Ureter (tissue), 1 donor: ENCODE data around the gene BCAS3. TPM values are rescaled to one million over a fixed set of nuclear protein-coding genes. Genes with fewer than 3 reads are reported as not detected.
"Not testable (repeated sequence)": the region's sequence is repeated elsewhere in the genome, so short reads cannot be mapped to it uniquely, and the experiment has no call there.

Experiments used
- DNase-seq: peaks from one replicate; pipeline ENCODE4 v3.0.0-alpha.2; 2020; ENCODE audit warnings: low spot score
- total RNA-seq: library from RNA; stranded (reverse); gene quantifications from one replicate; pipeline ENCODE4 v1.2.4, GENCODE V29; 2023
- donor health status: DM: yes; HTN: yes; CAD: no.

BCAS3 gene
- total RNA-seq, 1 donor from 2014 or later = 57.9 TPM

- DNase-seq = not testable (repeated sequence)
These were observed 209.3 kb downstream of the BCAS3 start for GRCh38 chr17:60886731-60887613.

- DNase-seq = no peak
These were observed 210.0 kb downstream of the BCAS3 start for GRCh38 chr17:60887614-60888028.

GRCh38 chr17:60888812-60889709 is 211.4 kb downstream of the BCAS3 start:
- no peak for DNase-seq

GRCh38 chr17:60891149-60891548 is 213.5 kb downstream of the BCAS3 start:
- DNase-seq = no peak

- DNase-seq = no peak
These were observed 215.8 kb downstream of the BCAS3 start for GRCh38 chr17:60893475-60893874.

GRCh38 chr17:60896996-60897395 is 219.3 kb downstream of the BCAS3 start:
- DNase-seq = no peak

GRCh38 chr17:60899115-60899514 is 221.5 kb downstream of the BCAS3 start:
- DNase-seq = no peak

GRCh38 chr17:60900688-60901087 is 223.0 kb downstream of the BCAS3 start:
- no peak for DNase-seq

- no peak for DNase-seq
These were observed 223.6 kb downstream of the BCAS3 start for GRCh38 chr17:60901242-60901641.

GRCh38 chr17:60901806-60902205 is 224.2 kb downstream of the BCAS3 start:
- DNase-seq = no peak

- DNase-seq = no peak
These were observed 224.7 kb downstream of the BCAS3 start for GRCh38 chr17:60902399-60902798.

GRCh38 chr17:60904582-60904981 is 226.9 kb downstream of the BCAS3 start:
- no peak for DNase-seq

- no peak for DNase-seq
These were observed 228.1 kb downstream of the BCAS3 start for GRCh38 chr17:60905709-60906108.

- DNase-seq = no peak
These were observed 230.7 kb downstream of the BCAS3 start for GRCh38 chr17:60908324-60908723.

GRCh38 chr17:60909405-60909804 is 231.8 kb downstream of the BCAS3 start:
- no peak for DNase-seq

GRCh38 chr17:60910415-60910814 is 232.8 kb downstream of the BCAS3 start:
- no peak for DNase-seq

GRCh38 chr17:60914078-60914477 is 236.4 kb downstream of the BCAS3 start:
- no peak for DNase-seq

- no peak for DNase-seq
These were observed 238.4 kb downstream of the BCAS3 start for GRCh38 chr17:60916043-60916442.

- no peak for DNase-seq
These were observed 242.5 kb downstream of the BCAS3 start for GRCh38 chr17:60920107-60920506.

- no peak for DNase-seq
These were observed 245.3 kb downstream of the BCAS3 start for GRCh38 chr17:60923000-60923399.

GRCh38 chr17:60926466-60927183 is 249.0 kb downstream of the BCAS3 start:
- DNase-seq = no peak

GRCh38 chr17:60933739-60934138 is 256.1 kb downstream of the BCAS3 start:
- no peak for DNase-seq
